Peyer's patch (tissue), 4 donors: Measurements from ENCODE around the gene ZNF764. TPM values are rescaled to one million over a fixed set of nuclear protein-coding genes. Genes with fewer than 3 reads are reported as not detected.

ENCODE experiments used
- DNase-seq, 3 donors: peaks; one replicate each; pipeline ENCODE4 v3.0.0-alpha.2; 2017 to 2019
- H3K27ac ChIP-seq, 4 donors: fragments of 200-600 bp; sonication (generic); one replicate each; pipeline ENCODE4 v1.5.1; 2016 to 2019
- H3K27me3 ChIP-seq, 2 donors: fragments of 200-600 bp; sonication (generic); one replicate each; pipeline ENCODE4 v1.5.1; 2019
- H3K36me3 ChIP-seq, 3 donors: fragments of 200-600 bp; sonication (generic); one replicate each; pipeline ENCODE4 v1.5.1; 2016 to 2019
- H3K4me1 ChIP-seq, 4 donors: fragments of 200-600 bp; sonication (generic); one replicate each; pipeline ENCODE4 v1.5.1; 2016 to 2019
- H3K4me3 ChIP-seq, 4 donors: fragments of 200-600 bp; sonication (generic); 1 replicate in 3 of 4; 2 replicates in 1 of 4; pipeline ENCODE4 v1.5.1; 2016 to 2019; ENCODE audit warnings: mild to moderate bottlenecking in 1 of 4
- H3K9me3 ChIP-seq, 4 donors: fragments of 200-600 bp; sonication (generic); one replicate each; pipeline ENCODE4 v1.5.1; 2016 to 2019; ENCODE audit warnings: mild to moderate bottlenecking in 1 of 4
- CTCF ChIP-seq, 6 experiments: fragments of 450-650 bp in 4 of 6; fragments of 200-600 bp in 2 of 6; sonication (generic) in 1 of 6; IDR thresholded peaks; one replicate each; pipeline ENCODE4 v1.5.1; 2017 to 2019; ENCODE audit warnings: antibody characterized with exemption in 6 of 6, mild to moderate bottlenecking in 3 of 6, moderate library complexity in 1 of 6
- POLR2A ChIP-seq, 2 donors: fragments of 450-650 bp; IDR thresholded peaks; one replicate each; pipeline ENCODE4 v1.5.1; 2017; ENCODE audit warnings: antibody characterized with exemption in 2 of 2, mild to moderate bottlenecking in 2 of 2, moderate library complexity in 2 of 2
- total RNA-seq, 4 donors: library from RNA; depleted of rRNA; stranded (reverse); fragments of >200 nt; gene quantifications; one replicate each; pipeline ENCODE4 v1.1.0, GENCODE V29; 2016

The ZNF764 gene
- total RNA-seq, 4 donors from 2014 or later: 5.8 to 22.5 (median 19.8) TPM

- peaks cover 0 to 41% (median 4%) of the 10 kb centered on the region in 4 donors for H3K4me1 ChIP-seq
- DNase-seq: no peak
- peaks cover 0 to 27% (median 0%) of the 10 kb centered on the region in 3 donors for H3K36me3 ChIP-seq
Observed at GRCh38 chr16:30557707-30557956, 542 bp downstream of the ZNF764 start.

GRCh38 chr16:30556125-30556473 lies 2.1 kb downstream of the ZNF764 start:
- no peak for DNase-seq
- H3K27ac ChIP-seq: no peak overlapping the region
- H3K9me3 ChIP-seq: no peaks in the 10 kb centered on the region
- TF ChIP-seq CTCF (IDR thresholded peaks at IDR 0.05) (no peak), POLR2A (IDR thresholded peaks at IDR 0.05) (no peak)
- peaks cover 0 to 27% (median 0%) of the 10 kb centered on the region in 3 donors for H3K36me3 ChIP-seq
- peak overlapping the region in 1 of 4 donors; percentile 96 for H3K4me3 ChIP-seq
- peaks cover 0 to 36% (median 5%) of the 10 kb centered on the region in 4 donors for H3K4me1 ChIP-seq
- no peaks in the 10 kb centered on the region for H3K27me3 ChIP-seq

More at GRCh38 chr16:30557707-30557956, 542 bp downstream of the ZNF764 start:
- H3K4me3 ChIP-seq: peak overlapping the region; percentile 79 to 96 (median 84)
- H3K9me3 ChIP-seq: no peaks in the 10 kb centered on the region
- no peaks in the 10 kb centered on the region for H3K27me3 ChIP-seq
- TF ChIP-seq POLR2A (IDR thresholded peaks at IDR 0.05): no peak
- no peak for TF ChIP-seq CTCF (IDR thresholded peaks at IDR 0.05)
- peak overlapping the region; percentile 93 to 99 (median 94) for H3K27ac ChIP-seq

GRCh38 chr16:30555315-30556124 lies 2.7 kb downstream of the ZNF764 start:
- Histone ChIP-seq H3K36me3 (peaks cover 0 to 27% (median 0%) of the 10 kb centered on the region in 3 donors), H3K4me3 (no peak overlapping the region), H3K4me1 (peaks cover 0 to 31% (median 5%) of the 10 kb centered on the region in 4 donors), H3K9me3 (no peaks in the 10 kb centered on the region), H3K27me3 (no peaks in the 10 kb centered on the region), H3K27ac (no peak overlapping the region)
- no peak for TF ChIP-seq CTCF (IDR thresholded peaks at IDR 0.05)
- TF ChIP-seq POLR2A (IDR thresholded peaks at IDR 0.05): no peak
- DNase-seq: no peak

- Histone ChIP-seq H3K27ac (no peak overlapping the region), H3K4me3 (no peak overlapping the region), H3K9me3 (no peaks in the 10 kb centered on the region), H3K4me1 (peaks cover 0 to 28% (median 5%) of the 10 kb centered on the region in 4 donors), H3K27me3 (no peaks in the 10 kb centered on the region), H3K36me3 (peaks cover 0 to 27% (median 0%) of the 10 kb centered on the region in 3 donors)
- TF ChIP-seq POLR2A (IDR thresholded peaks at IDR 0.05) (no peak), CTCF (IDR thresholded peaks at IDR 0.05) (no peak)
- DNase-seq: no peak
Observed at GRCh38 chr16:30554557-30555314, 3.4 kb downstream of the ZNF764 start.

GRCh38 chr16:30553393-30553899 lies 4.7 kb downstream of the ZNF764 start:
- H3K9me3 ChIP-seq: no peaks in the 10 kb centered on the region

More at GRCh38 chr16:30553393-30553899, 4.7 kb downstream of the ZNF764 start:
- H3K4me1 ChIP-seq: peaks cover 0 to 25% (median 5%) of the 10 kb centered on the region in 4 donors
- DNase-seq: no peak
- TF ChIP-seq CTCF (IDR thresholded peaks at IDR 0.05) (no peak), POLR2A (IDR thresholded peaks at IDR 0.05) (no peak)
- no peaks in the 10 kb centered on the region for H3K27me3 ChIP-seq
- H3K27ac ChIP-seq: peak overlapping the region in 1 of 4 donors; percentile 5
- H3K4me3 ChIP-seq: no peak overlapping the region
- peaks cover 0 to 27% (median 0%) of the 10 kb centered on the region in 3 donors for H3K36me3 ChIP-seq
